UCSD-AML1 (cell line): ENCODE measurements around the gene TOR3A.

Source experiments
- DNase-seq: peaks from one replicate; lab custom pipeline; 2025; ENCODE audit not compliant: unreplicated experiment; lab: John Stamatoyannopoulos, UW

Gene TOR3A

DNA sequence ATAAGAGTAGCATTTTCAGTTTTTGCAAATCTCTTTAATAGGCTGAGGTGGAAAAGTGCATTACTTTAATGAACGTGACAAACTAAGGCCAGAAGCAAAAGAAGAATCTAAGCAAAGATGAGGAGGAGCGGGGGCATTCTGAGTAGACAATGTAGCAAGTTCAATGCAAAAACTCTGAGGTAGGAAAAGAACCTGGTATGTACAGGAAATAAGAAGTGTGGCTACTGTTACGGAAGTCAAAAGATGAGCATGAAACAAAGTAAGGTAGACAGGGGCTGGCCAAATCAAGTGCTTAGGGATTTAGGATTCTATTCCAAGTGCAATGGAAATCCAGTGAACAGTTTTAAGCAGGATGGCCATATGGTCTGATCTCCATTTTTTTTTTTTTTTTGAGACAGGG lies 63.7 kb downstream of the TOR3A start:
- DNase-seq = no peak
